Measurements from ENCODE around the gene NR3C1. TPM values are rescaled to one million over a fixed set of nuclear protein-coding genes. Genes with fewer than 3 reads are reported as not detected.
"Not testable (repeated sequence)": the region's sequence is repeated elsewhere in the genome, so short reads cannot be mapped to it uniquely, and the experiment has no call there.

Gene NR3C1
- total RNA-seq, 6 experiments from 2014 or later, result 27.3 to 60.1 (median 47.2) TPM

- WGBS (ENCODE audit: insufficient coverage, low coverage, low lambda C conversion rate, missing lambda C conversion rate), result 70% methylated on average over 5 of the region's 5 CpGs
These were observed 74.8 kb downstream of the NR3C1 start for GRCh38 chr5:143328589-143329220.

GRCh38 chr5:143325086-143325485 is 78.4 kb downstream of the NR3C1 start:
- ATAC-seq; H3K4me3 ChIP-seq; H3K9me3 ChIP-seq; DNase-seq; H3K36me3 ChIP-seq; H3K27ac ChIP-seq; H3K4me1 ChIP-seq; H3K27me3 ChIP-seq; intact Hi-C loops (cut with DNase I): not testable (repeated sequence)
- WGBS (ENCODE audit: insufficient coverage, low coverage, low lambda C conversion rate, missing lambda C conversion rate), result 90% methylated on average over 3 of the region's 4 CpGs

More at GRCh38 chr5:143328589-143329220, 74.8 kb downstream of the NR3C1 start:
- no peak for DNase-seq
- peak in 1 of 4 donors; percentile 15 for TF ChIP-seq CTCF (IDR thresholded peaks at IDR 0.05)
- TF ChIP-seq POLR2A (IDR thresholded peaks at IDR 0.05), result no peak
- H3K27ac ChIP-seq, result no peak overlapping the region
- peaks cover 0 to 7% (median 2%) of the 10 kb centered on the region in 4 donors for H3K4me1 ChIP-seq
- intact Hi-C loops (cut with DNase I), result no loop called here
- H3K9me3 ChIP-seq, result no peaks in the 10 kb centered on the region
- peak in 2 of 4 donors; percentile 39 to 42 for ATAC-seq
- H3K36me3 ChIP-seq, result no peaks in the 10 kb centered on the region
- H3K27me3 ChIP-seq, result no peaks in the 10 kb centered on the region
- H3K4me3 ChIP-seq, result no peak overlapping the region

DNA sequence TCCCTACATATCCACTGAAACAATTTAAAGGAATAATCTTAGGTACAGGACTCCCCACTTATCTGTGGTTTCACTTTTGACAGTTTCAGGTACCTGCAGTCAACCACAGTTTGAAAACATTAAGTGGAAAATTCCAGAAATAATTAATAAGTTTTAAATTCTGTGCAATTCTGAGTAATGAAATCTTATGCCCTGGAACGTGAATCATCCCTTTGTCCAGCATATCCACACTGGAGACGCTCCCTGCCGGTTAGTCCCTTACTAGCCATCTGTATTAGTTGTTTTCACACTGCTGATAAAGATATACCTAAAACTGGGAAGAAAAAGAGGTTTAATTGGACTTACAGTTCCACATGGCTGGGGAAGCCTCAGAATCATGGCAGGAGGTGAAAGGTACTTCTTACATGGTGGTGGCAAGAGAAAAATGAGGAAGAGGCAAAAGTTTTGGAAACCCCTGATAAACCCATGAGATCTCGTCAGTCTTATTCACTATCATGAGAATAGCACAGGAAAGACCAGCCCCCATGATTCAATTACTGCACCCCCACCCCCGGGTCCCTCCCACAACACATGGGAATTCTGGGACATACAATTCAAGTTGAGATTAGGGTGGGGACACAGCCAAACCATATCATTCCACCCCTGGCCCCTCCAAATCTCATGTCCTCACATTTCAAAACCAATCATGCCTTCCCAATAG is 80.4 kb downstream of the NR3C1 start:
- ATAC-seq; intact Hi-C loops (cut with DNase I); H3K4me1 ChIP-seq: not testable (repeated sequence)

GRCh38 chr5:143322176-143322575 is 81.3 kb downstream of the NR3C1 start:
- Histone ChIP-seq H3K9me3 (no peaks in the 10 kb centered on the region), H3K36me3 (no peaks in the 10 kb centered on the region), H3K27me3 (no peaks in the 10 kb centered on the region), H3K27ac (no peak overlapping the region), H3K4me1 (peaks cover 0 to 11% (median 3%) of the 10 kb centered on the region in 4 donors), H3K4me3 (no peak overlapping the region)
- intact Hi-C loops (cut with DNase I), result no loop called here
- no peak for DNase-seq
- 70% methylated on average over 1 of the region's 1 CpG for WGBS (ENCODE audit: insufficient coverage, low coverage, low lambda C conversion rate, missing lambda C conversion rate)
- TF ChIP-seq POLR2A (IDR thresholded peaks at IDR 0.05) (no peak), CTCF (IDR thresholded peaks at IDR 0.05) (no peak)
- ATAC-seq, result no peak

More for the DNA sequence above, 80.4 kb downstream of the NR3C1 start:
- not testable (repeated sequence) for H3K27ac ChIP-seq, DNase-seq, H3K36me3 ChIP-seq, H3K9me3 ChIP-seq, H3K4me3 ChIP-seq, H3K27me3 ChIP-seq
- WGBS (ENCODE audit: insufficient coverage, low coverage, low lambda C conversion rate, missing lambda C conversion rate), result 94% methylated on average over 4 of the region's 5 CpGs

DNA sequence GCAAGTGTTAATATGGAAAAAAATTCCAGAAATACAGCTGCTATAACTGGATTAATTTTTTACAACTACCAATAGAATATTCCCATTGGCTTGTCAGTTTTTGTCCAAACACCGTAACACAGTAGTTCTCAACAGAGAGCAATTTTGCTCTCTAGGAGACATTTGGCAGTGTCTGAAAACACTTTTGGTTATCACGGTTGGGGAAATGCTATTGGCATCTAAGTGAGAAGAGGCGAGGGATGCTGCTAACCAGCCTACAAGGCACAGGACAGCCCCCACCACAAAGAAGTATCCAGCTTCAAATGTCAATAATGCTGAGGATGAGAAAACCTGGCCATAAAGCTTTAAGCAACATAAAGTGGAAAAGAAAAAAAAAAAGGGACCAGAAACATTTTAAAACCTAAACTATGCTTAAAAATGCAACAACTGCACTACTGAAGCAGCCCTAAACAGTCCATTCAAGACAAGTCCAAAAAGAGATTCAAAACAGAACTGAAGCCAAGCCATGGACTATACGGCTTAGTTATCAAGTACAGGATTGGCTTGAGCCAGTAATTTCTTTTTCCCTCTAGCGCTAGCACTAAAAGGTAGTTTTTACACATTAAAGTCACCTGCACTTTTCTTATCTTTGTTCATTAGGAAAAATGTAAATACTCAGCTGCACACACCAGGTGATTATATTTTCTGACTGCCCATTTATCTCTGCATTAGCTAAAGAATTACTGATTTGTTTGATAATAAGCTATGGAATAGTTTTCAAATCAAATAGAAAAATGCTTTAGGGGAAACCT is 83.9 kb downstream of the NR3C1 start:
- Histone ChIP-seq H3K27me3 (no peaks in the 10 kb centered on the region), H3K27ac (no peak overlapping the region), H3K4me3 (no peak overlapping the region), H3K4me1 (peaks cover 0 to 31% (median 7%) of the 10 kb centered on the region in 4 donors), H3K9me3 (no peaks in the 10 kb centered on the region), H3K36me3 (no peaks in the 10 kb centered on the region)
- no peak for TF ChIP-seq POLR2A (IDR thresholded peaks at IDR 0.05)
- no peak for TF ChIP-seq CTCF (IDR thresholded peaks at IDR 0.05)
- intact Hi-C loops (cut with DNase I), result no loop called here
- WGBS (ENCODE audit: insufficient coverage, low coverage, low lambda C conversion rate, missing lambda C conversion rate), result 70% methylated on average over 5 of the region's 5 CpGs
- no peak for DNase-seq
- ATAC-seq, result no peak

All from right lobe of liver (tissue), 6 donors.